Measurements from ENCODE around the gene KLHDC7A. TPM values are rescaled to one million over a fixed set of nuclear protein-coding genes. Genes with fewer than 3 reads are reported as not detected.

KLHDC7A gene
- total and polyA plus RNA-seq, 2 donors (not counting 3 experiments of a cell fraction or from before 2014, with no cell fraction given), result not detected

DNA sequence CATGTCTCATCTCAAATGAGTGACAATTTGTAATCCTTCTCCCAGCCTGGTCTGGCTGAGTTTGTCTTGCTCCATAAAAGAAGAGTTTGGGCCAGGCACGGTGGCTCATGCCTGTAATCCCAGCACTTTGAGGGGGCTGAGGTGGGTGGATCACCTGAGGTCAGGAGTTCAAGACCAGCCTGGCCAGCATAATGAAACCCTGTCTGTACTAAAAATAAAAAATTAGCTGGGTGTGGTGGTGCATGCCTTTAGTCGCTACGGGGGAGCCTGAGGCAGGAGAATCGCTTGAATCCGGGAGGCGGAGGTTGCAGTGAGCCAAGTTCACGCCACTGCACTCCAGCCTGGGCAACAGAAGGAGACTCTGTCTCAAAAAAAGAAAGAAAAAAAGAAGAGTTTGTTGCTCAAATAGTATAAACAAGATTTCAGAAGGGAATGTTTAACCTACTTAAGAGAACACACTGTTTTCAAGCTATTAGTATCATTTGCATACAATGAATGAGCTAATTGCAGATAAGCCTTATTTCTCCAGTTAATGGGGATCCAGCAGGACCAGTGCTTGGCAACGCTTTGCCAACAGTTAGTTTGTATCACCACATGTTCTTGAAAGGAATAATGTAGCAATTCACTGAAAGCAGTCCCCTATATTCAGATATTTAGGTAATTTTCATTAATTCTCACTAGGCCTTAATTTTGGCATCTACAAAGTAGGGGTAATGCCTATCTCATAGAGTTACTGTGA is 15.9 kb downstream of the KLHDC7A start:
- H3K27ac ChIP-seq (ENCODE audit: insufficient read depth, low read depth, low read length), result no peak overlapping the region
- no peak for TF ChIP-seq EZH2 (IDR thresholded peaks at IDR 0.05; ENCODE audit: borderline replicate concordance, low read depth, low read length, severe bottlenecking)
- TF ChIP-seq GATA2 (IDR thresholded peaks at IDR 0.05; ENCODE audit: insufficient read depth, insufficient read length, low read depth, low read length), result no peak
- TF ChIP-seq MAX (IDR thresholded peaks at IDR 0.05; ENCODE audit: insufficient read depth, insufficient read length), result no peak
- no peak for TF ChIP-seq MYC (IDR thresholded peaks at IDR 0.05; ENCODE audit: low read depth, low read length)
- no peak for TF ChIP-seq CTCF (IDR thresholded peaks at IDR 0.05; ENCODE audit: extremely low read depth in 1 of 2, insufficient read depth in 1 of 2, low read depth in 1 of 2, low read length in 2 of 2)
- TF ChIP-seq POLR2A (IDR thresholded peaks at IDR 0.05; ENCODE audit: low read depth, low read length), result no peak
- TF ChIP-seq FOS (IDR thresholded peaks at IDR 0.05; ENCODE audit: borderline replicate concordance, insufficient read depth, low read length), result no peak
- TF ChIP-seq POLR2AphosphoS5 (IDR thresholded peaks at IDR 0.05; ENCODE audit: insufficient read depth, low read depth, low read length), result no peak
- TF ChIP-seq JUN (IDR thresholded peaks at IDR 0.05; ENCODE audit: borderline replicate concordance, insufficient read depth, insufficient read length, low read depth), result no peak
- dilution Hi-C loops (cut with MboI; ENCODE audit: extremely low pct_ligation_motif_present, low sequenced_read_pairs), result no loop called here
- H3K27me3 ChIP-seq (ENCODE audit: control insufficient read depth in 2 of 2, insufficient read depth in 2 of 2, low read length in 2 of 2), result no peaks in the 10 kb centered on the region
- H2AFZ ChIP-seq (ENCODE audit: low read depth, low read length), result no peak overlapping the region
- H3K4me1 ChIP-seq (ENCODE audit: control insufficient read depth, extremely low read depth, insufficient read depth, low read length), result no peaks in the 10 kb centered on the region
- H3K79me2 ChIP-seq (ENCODE audit: control insufficient read depth, insufficient read depth, low read length), result no peaks in the 10 kb centered on the region
- BruUV-seq (replicated peaks), result no TSS peak
- H3K4me2 ChIP-seq (ENCODE audit: insufficient read depth, low read length), result no peak overlapping the region
- DNase-seq (ENCODE audit: low read depth, low spot score) (no peak), FAIRE-seq (no peak)
- H4K20me1 ChIP-seq (replicated peaks; ENCODE audit: control insufficient read depth, extremely low read depth, insufficient read depth, low read length), result no peaks in the 10 kb centered on the region
- intact Hi-C loops (cut with micrococcal nuclease), result no loop called here
- H3K4me3 ChIP-seq (replicated peaks in 1 of 3; ENCODE audit: insufficient read depth in 1 of 3, low read depth in 1 of 3, low read length in 3 of 3), result no peak overlapping the region
- H3K36me3 ChIP-seq (ENCODE audit: control insufficient read depth in 2 of 2, extremely low read depth in 1 of 2, insufficient read depth in 2 of 2, low read length in 2 of 2), result no peaks in the 10 kb centered on the region
- H3K9me1 ChIP-seq (replicated peaks; ENCODE audit: control insufficient read depth, extremely low read depth, insufficient read depth, low read length), result no peaks in the 10 kb centered on the region
- H3K9me3 ChIP-seq (replicated peaks; ENCODE audit: control insufficient read depth, insufficient read depth, low read length), result no peaks in the 10 kb centered on the region
- POLR2A ChIA-PET, result no interaction called here
- CTCF ChIA-PET, result no interaction called here
- no peak overlapping the region for H3K9ac ChIP-seq (replicated peaks; ENCODE audit: extremely low read depth, insufficient read depth, low read length)

All from endothelial cell of umbilical vein (primary cell).